Calu3 (cell line): ENCODE data around the gene SH3PXD2A. TPM values are rescaled to one million over a fixed set of nuclear protein-coding genes. Genes with fewer than 3 reads are reported as not detected.

Experiments
- BruUV-seq: library from RNA; stranded (reverse); fragments of 400-500 nt; replicated peaks from 2 replicates; lab custom pipeline; 2021; lab: Mats Ljungman, UMichigan
- CTCF ChIA-PET: fragments of 300-600 bp; sonication (Branson Sonifier 250); formaldehyde crosslinking; loops from one replicate; lab custom pipeline; 2022; ENCODE audit warnings: antibody characterized with exemption; lab: Charles Lee
- DNase-seq: peaks from one replicate; pipeline ENCODE4 v3.0.0; 2022
- H3K27ac Mint-ChIP-seq: one replicate; pipeline ENCODE4 v1.8.0; 2022; ENCODE audit warnings: mixed read lengths; ENCODE audit not compliant: unreplicated experiment
- H3K27me3 Mint-ChIP-seq: one replicate; pipeline ENCODE4 v1.8.0; 2022; ENCODE audit warnings: mixed read lengths; ENCODE audit not compliant: unreplicated experiment
- H3K36me3 Mint-ChIP-seq: one replicate; pipeline ENCODE4 v1.8.0; 2022; ENCODE audit warnings: mild to moderate bottlenecking, moderate library complexity, mixed read lengths; ENCODE audit not compliant: insufficient read depth, unreplicated experiment
- H3K4me1 Mint-ChIP-seq: one replicate; pipeline ENCODE4 v1.8.0; 2022; ENCODE audit warnings: mild to moderate bottlenecking, low read depth, mixed read lengths; ENCODE audit not compliant: unreplicated experiment
- H3K4me3 Mint-ChIP-seq: one replicate; pipeline ENCODE4 v1.8.0; 2022; ENCODE audit warnings: mild to moderate bottlenecking, low read depth, moderate library complexity, mixed read lengths; ENCODE audit not compliant: unreplicated experiment
- H3K9me3 Mint-ChIP-seq: one replicate; pipeline ENCODE4 v1.8.0; 2022; ENCODE audit warnings: low read depth, mixed read lengths; ENCODE audit not compliant: unreplicated experiment
- CTCF ChIP-seq: fragments of 200-600 bp; IDR thresholded peaks from one replicate; pipeline ENCODE4 v1.8.0; 2022; ENCODE audit warnings: antibody characterized with exemption; ENCODE audit not compliant: unreplicated experiment
- intact Hi-C: fragments of 100-400 bp; cut with micrococcal nuclease; formaldehyde crosslinking; loops from one replicate; pipeline ENCODE4 v1.10.0; 2022; ENCODE audit not compliant: unreplicated experiment
- total RNA-seq: library from RNA; stranded (reverse); gene quantifications from 2 replicates; pipeline ENCODE4 v1.2.3, GENCODE V29; 2022

SH3PXD2A gene
- total RNA-seq, 1 experiment from 2014 or later = 7.5 TPM

DNA sequence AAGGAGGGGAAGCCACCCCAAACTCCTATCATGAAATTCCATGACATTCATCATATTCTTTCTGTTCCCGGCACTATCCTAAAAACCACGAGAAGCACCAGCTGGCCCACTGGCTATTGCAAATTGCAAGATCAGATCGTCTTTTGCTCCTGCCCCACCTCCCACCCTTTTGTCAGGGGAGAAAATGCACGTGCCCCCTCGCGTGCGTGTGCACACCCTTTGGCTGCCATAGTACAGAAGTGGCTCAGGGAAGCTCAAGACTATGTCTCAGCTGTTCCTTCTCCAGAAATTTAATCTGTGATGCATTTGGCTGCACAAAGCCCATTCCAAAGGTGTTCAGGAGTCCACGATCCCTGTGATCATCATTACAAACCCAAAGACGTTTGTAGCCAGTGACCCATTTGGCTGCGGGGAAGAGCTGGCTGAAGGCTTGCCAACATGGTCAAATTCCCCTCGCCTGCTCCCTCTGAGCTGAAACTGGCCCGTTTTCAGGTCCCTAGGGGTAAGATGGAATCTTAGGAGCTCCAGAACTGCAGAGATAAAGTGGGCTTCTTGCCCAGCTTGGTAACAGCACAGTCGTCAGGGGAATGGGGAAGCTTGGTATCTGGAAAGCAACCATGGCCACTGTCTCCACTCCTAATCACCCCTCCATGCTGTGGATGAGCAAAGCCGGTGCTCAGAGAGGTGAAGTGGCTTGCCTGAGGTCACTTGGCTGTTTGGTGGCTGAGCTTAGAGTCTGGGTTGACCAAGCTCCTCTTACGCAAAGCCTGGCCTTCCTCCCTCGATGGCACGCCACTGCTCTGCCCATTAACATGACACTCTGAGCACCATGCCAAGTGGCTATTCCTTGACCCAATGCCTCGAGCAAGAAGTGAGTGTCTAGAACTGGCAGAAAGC lies 206.5 kb downstream of the SH3PXD2A start:
- BruUV-seq = no TSS peak
- intact Hi-C loops = no loop called here
- no peaks in the 10 kb centered on the region for H3K4me1 Mint-ChIP-seq
- no peak overlapping the region for H3K27ac Mint-ChIP-seq
- no peak overlapping the region for H3K4me3 Mint-ChIP-seq
- no peak for TF ChIP-seq CTCF
- no peaks in the 10 kb centered on the region for H3K9me3 Mint-ChIP-seq
- CTCF ChIA-PET = interaction anchor here (1.0 kb wide), 1 partner anchor 9 kb away, joined by 3 read pairs; no protein-coding TSS in a partner anchor
- H3K27me3 Mint-ChIP-seq = no peaks in the 10 kb centered on the region
- H3K36me3 Mint-ChIP-seq = no peaks in the 10 kb centered on the region
- DNase-seq = no peak

DNA sequence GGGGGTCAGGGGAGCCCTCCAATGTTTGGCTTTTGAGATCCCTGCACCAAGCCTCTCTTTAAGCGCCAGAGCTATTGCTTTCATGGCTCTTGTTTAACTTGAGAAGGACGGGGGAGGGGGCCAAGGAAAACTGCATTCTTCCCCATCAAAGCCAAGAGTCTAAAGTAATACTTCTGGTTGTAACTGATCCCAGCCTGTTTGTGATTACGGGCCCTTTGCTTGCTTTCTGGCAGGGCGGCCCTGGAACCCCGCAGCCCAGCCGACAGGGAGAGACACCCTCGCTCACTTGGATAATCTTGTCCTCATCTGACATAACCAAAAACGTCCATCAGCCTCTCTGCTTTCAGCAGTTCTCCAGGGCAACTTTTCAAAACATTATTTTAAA lies 207.1 kb downstream of the SH3PXD2A start:
- no peaks in the 10 kb centered on the region for H3K36me3 Mint-ChIP-seq
- CTCF ChIA-PET = no interaction called here
- intact Hi-C loops = no loop called here
- no TSS peak for BruUV-seq
- H3K27ac Mint-ChIP-seq = no peak overlapping the region
- no peaks in the 10 kb centered on the region for H3K9me3 Mint-ChIP-seq
- H3K4me3 Mint-ChIP-seq = no peak overlapping the region
- no peaks in the 10 kb centered on the region for H3K4me1 Mint-ChIP-seq
- H3K27me3 Mint-ChIP-seq = no peaks in the 10 kb centered on the region
- no peak for TF ChIP-seq CTCF
- DNase-seq = no peak

DNA sequence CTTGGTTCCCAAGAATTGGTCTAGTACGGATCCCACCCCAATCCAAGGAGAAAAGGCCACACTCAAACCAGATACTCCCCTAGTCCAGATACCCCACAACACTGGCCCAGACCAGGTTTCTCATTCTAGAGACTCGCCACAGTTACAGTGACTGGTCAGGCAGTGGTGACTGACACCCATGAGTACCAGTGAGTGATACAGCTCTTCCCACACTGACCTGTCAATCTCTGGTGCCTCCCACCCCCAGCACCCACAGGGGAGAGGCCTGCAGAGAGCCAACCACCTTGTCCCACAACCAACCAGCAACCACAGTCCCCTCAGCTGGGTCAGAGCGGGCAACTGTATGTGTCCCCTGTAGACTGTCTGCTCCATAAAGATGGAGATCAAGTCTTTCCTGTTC lies 209.1 kb downstream of the SH3PXD2A start:
- H3K27ac Mint-ChIP-seq = no peak overlapping the region

More for the DNA sequence above, 209.1 kb downstream of the SH3PXD2A start:
- DNase-seq = no peak
- H3K4me1 Mint-ChIP-seq = no peaks in the 10 kb centered on the region
- intact Hi-C loops = no loop called here
- H3K9me3 Mint-ChIP-seq = no peaks in the 10 kb centered on the region
- H3K27me3 Mint-ChIP-seq = no peaks in the 10 kb centered on the region
- no peak for TF ChIP-seq CTCF
- no peak overlapping the region for H3K4me3 Mint-ChIP-seq
- no peaks in the 10 kb centered on the region for H3K36me3 Mint-ChIP-seq
- BruUV-seq = no TSS peak
- CTCF ChIA-PET = no interaction called here
